EH (cell line): ENCODE results near the gene RNPEPL1.
"Not testable (repeated sequence)": the region's sequence is repeated elsewhere in the genome, so short reads cannot be mapped to it uniquely, and the experiment has no call there.

Source experiments
- DNase-seq: peaks from one replicate; pipeline ENCODE4 v3.0.0-alpha.2; 2015; ENCODE audit warnings: low read depth

RNPEPL1 gene

GRCh38 chr2:240539101-240539500, 29.2 kb upstream of the RNPEPL1 start:
- DNase-seq = not testable (repeated sequence)

- DNase-seq = no peak
Measured at GRCh38 chr2:240539906-240540305, 28.4 kb upstream of the RNPEPL1 start.

- DNase-seq = no peak
Measured at GRCh38 chr2:240551288-240551687, 17.0 kb upstream of the RNPEPL1 start.

GRCh38 chr2:240551811-240552210, 16.5 kb upstream of the RNPEPL1 start:
- no peak for DNase-seq

GRCh38 chr2:240553956-240554480, 14.3 kb upstream of the RNPEPL1 start:
- DNase-seq = no peak

GRCh38 chr2:240554767-240555493, 13.4 kb upstream of the RNPEPL1 start:
- no peak for DNase-seq

GRCh38 chr2:240555541-240556250, 12.6 kb upstream of the RNPEPL1 start:
- no peak for DNase-seq

GRCh38 chr2:240556553-240557100, 11.7 kb upstream of the RNPEPL1 start:
- peak; percentile 62 for DNase-seq

GRCh38 chr2:240557101-240557751, 11.1 kb upstream of the RNPEPL1 start:
- no peak for DNase-seq

- peak; percentile 81 for DNase-seq
Measured at GRCh38 chr2:240557808-240558207, 10.5 kb upstream of the RNPEPL1 start, which contains the start of gene ANKMY1. TSS of gene ANKMY1 (minus strand) at chr2:240557988. CDS start at chr2:240557335, 653 bp downstream.

GRCh38 chr2:240558236-240558761, 10.0 kb upstream of the RNPEPL1 start:
- no peak for DNase-seq

- no peak for DNase-seq
Measured at GRCh38 chr2:240559286-240559685, 9.0 kb upstream of the RNPEPL1 start.

GRCh38 chr2:240560084-240560479, 8.2 kb upstream of the RNPEPL1 start, which contains the start of gene DUSP28:
TSS of gene DUSP28 (plus strand) at chr2:240560357. CDS start at chr2:240560685, 328 bp downstream.
- DNase-seq = peak; percentile 88

GRCh38 chr2:240560480-240561324, 7.6 kb upstream of the RNPEPL1 start:
- peak; percentile 98 for DNase-seq

GRCh38 chr2:240561325-240561971, 6.8 kb upstream of the RNPEPL1 start:
- DNase-seq = peak; percentile 84

- not testable (repeated sequence) for DNase-seq
Measured at GRCh38 chr2:240563231-240563630, 5.1 kb upstream of the RNPEPL1 start.

- DNase-seq = no peak
Measured at GRCh38 chr2:240563951-240564560, 4.2 kb upstream of the RNPEPL1 start.

GRCh38 chr2:240564561-240565332, 3.5 kb upstream of the RNPEPL1 start:
- no peak for DNase-seq
